Measurements from ENCODE around the gene OGT. TPM values are rescaled to one million over a fixed set of nuclear protein-coding genes. Genes with fewer than 3 reads are reported as not detected.

Gene OGT
- total RNA-seq, 1 experiment from 2014 or later = 116 TPM

GRCh38 chrX:71489540-71489939, 43.4 kb upstream of the OGT start:
- Mint-ChIP-seq H3K27me3 (ENCODE audit: low read depth) (no peaks in the 10 kb centered on the region), H3K9me3 (peaks cover 71 to 78% of the 10 kb centered on the region in 2 experiments), H3K4me1 (no peaks in the 10 kb centered on the region; a peak in 1 of 4 replicates), H3K36me3 (ENCODE audit: insufficient read depth in 1 of 3, low read depth in 3 of 3) (peaks cover 4 to 12% (median 8%) of the 10 kb centered on the region in 3 experiments; a peak in 4 of 7 replicates), H3K4me3 (no peak overlapping the region), H3K27ac (no peak overlapping the region)
- H3K27me3 ChIP-seq (ENCODE audit: insufficient read depth, low read length) = no peaks in the 10 kb centered on the region
- no peaks in the 10 kb centered on the region for H3K4me1 ChIP-seq (ENCODE audit: insufficient read depth, low read length)
- DNase-seq = no peak
- no peak overlapping the region for H4K8ac ChIP-seq (replicated peaks; ENCODE audit: insufficient read length, low read depth, low read length)
- no peak overlapping the region for H3T11ph ChIP-seq (ENCODE audit: low read length)
- no peak overlapping the region for H3K4ac ChIP-seq (ENCODE audit: low read depth, low read length)
- no peak overlapping the region for H2BK20ac ChIP-seq (ENCODE audit: low read depth, low read length, poor library complexity, severe bottlenecking)
- TF ChIP-seq, protein P1, sequence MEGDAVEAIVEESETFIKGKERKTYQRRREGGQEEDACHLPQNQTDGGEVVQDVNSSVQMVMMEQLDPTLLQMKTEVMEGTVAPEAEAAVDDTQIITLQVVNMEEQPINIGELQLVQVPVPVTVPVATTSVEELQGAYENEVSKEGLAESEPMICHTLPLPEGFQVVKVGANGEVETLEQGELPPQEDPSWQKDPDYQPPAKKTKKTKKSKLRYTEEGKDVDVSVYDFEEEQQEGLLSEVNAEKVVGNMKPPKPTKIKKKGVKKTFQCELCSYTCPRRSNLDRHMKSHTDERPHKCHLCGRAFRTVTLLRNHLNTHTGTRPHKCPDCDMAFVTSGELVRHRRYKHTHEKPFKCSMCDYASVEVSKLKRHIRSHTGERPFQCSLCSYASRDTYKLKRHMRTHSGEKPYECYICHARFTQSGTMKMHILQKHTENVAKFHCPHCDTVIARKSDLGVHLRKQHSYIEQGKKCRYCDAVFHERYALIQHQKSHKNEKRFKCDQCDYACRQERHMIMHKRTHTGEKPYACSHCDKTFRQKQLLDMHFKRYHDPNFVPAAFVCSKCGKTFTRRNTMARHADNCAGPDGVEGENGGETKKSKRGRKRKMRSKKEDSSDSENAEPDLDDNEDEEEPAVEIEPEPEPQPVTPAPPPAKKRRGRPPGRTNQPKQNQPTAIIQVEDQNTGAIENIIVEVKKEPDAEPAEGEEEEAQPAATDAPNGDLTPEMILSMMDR (conservative IDR thresholded peaks at IDR 0.05) = no peak
- no peak overlapping the region for H2AK5ac ChIP-seq (ENCODE audit: insufficient read length, low read length)
- no peak overlapping the region for H2BK12ac ChIP-seq (ENCODE audit: insufficient read length, low read depth, low read length)
- no peaks in the 10 kb centered on the region for H3K79me1 ChIP-seq (ENCODE audit: insufficient read depth, low read depth, low read length, poor library complexity, severe bottlenecking)
- H3K27ac ChIP-seq (ENCODE audit: insufficient read length, low read depth, low read length) = no peak overlapping the region
- no peak overlapping the region for H3K23ac ChIP-seq (ENCODE audit: insufficient read length, low read depth, low read length)
- H2BK5ac ChIP-seq (ENCODE audit: insufficient read length, low read length) = no peak overlapping the region
- H3K56ac ChIP-seq (ENCODE audit: insufficient read length, low read depth, low read length) = no peak overlapping the region
- H4K5ac ChIP-seq (ENCODE audit: insufficient read length, low read depth, low read length) = no peak overlapping the region
- H3K9ac ChIP-seq (ENCODE audit: extremely low read depth, insufficient read length, low read length) = no peak overlapping the region
- H4K91ac ChIP-seq (ENCODE audit: insufficient read length, low read depth, low read length) = no peak overlapping the region
- H2BK15ac ChIP-seq (ENCODE audit: low read depth, low read length) = no peak overlapping the region
- H3K18ac ChIP-seq (ENCODE audit: insufficient read length, low read depth, low read length) = no peak overlapping the region
- H3K14ac ChIP-seq (ENCODE audit: insufficient read depth, low read length) = no peak overlapping the region
- H3K23me2 ChIP-seq (ENCODE audit: insufficient read length, low read depth, low read length, poor library complexity, severe bottlenecking) = no peaks in the 10 kb centered on the region
- H3K79me2 ChIP-seq (ENCODE audit: insufficient read depth, low read length) = no peaks in the 10 kb centered on the region
- H3K9me3 ChIP-seq (ENCODE audit: control insufficient read depth, low read depth, low read length) = peaks cover 14% of the 10 kb centered on the region
- no peak overlapping the region for H2AFZ ChIP-seq (ENCODE audit: low read length)
- H4K20me1 ChIP-seq (ENCODE audit: control insufficient read depth, insufficient read depth, insufficient read length) = no peaks in the 10 kb centered on the region
- H3K4me2 ChIP-seq (ENCODE audit: insufficient read depth, insufficient read length, low read length) = no peak overlapping the region
- no CpG with 5 or more reads among the region's 5 CpGs for WGBS (ENCODE audit: extremely low coverage, insufficient read length, low lambda C conversion rate)
- H2BK120ac ChIP-seq (ENCODE audit: low read depth, low read length, poor library complexity, severe bottlenecking) = no peak overlapping the region
